Measurements from ENCODE around the gene LCN9. TPM values are rescaled to one million over a fixed set of nuclear protein-coding genes. Genes with fewer than 3 reads are reported as not detected.

LCN9 gene
- total and polyA plus RNA-seq, 2 experiments from 2014 or later: not detected

DNA sequence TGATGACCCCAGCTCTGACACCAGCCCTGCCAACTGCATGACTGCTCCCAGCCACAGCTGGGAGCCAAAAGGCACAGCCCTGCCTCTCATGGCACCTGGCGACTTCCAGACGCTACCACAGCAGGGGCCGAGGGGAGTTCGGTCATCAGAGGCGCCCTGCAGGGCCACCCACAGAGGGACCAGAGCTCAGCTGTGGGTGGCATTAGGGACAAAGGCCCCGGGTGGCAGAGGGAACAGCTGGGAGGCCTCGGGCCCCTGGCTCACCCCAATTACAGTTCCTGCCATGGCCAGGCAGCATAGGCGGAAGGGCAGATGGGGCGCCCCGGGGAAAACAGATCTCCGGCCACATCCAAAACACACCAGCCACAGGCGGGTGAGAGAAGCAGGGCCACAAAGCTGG lies 32.5 kb downstream of the LCN9 start:
- no peaks in the 10 kb centered on the region for H3K9me2 ChIP-seq (ENCODE audit: insufficient read depth)
- H3K4me2 ChIP-seq: no peak overlapping the region
- DNase-seq (ENCODE audit: low spot score) (no peak), ATAC-seq (no peak)
- Mint-ChIP-seq H3K9me3 (no peaks in the 10 kb centered on the region), H3K27ac (no peak overlapping the region), H3K4me1 (no peaks in the 10 kb centered on the region), H3K27me3 (ENCODE audit: insufficient read depth, low read depth, poor library complexity) (peaks cover 7% of the 10 kb centered on the region), H3K36me3 (ENCODE audit: low read depth) (no peaks in the 10 kb centered on the region), H3K4me3 (no peak overlapping the region)
- H2AFZ ChIP-seq: no peak overlapping the region
- H3K27ac ChIP-seq (ENCODE audit: low read depth): no peak overlapping the region
- H3F3A ChIP-seq (replicated peaks; ENCODE audit: low read depth): no peaks in the 10 kb centered on the region
- no peaks in the 10 kb centered on the region for H3K4me1 ChIP-seq (ENCODE audit: insufficient read depth)
- H4K20me1 ChIP-seq (replicated peaks; ENCODE audit: insufficient read depth): no peaks in the 10 kb centered on the region
- no peak for TF ChIP-seq ZNF331 (CRISPR knock-in tag; IDR thresholded peaks at IDR 0.05; ENCODE audit: low read depth)
- TF ChIP-seq NANOG (IDR thresholded peaks at IDR 0.05; ENCODE audit: borderline replicate concordance): no peak
- no peak for TF ChIP-seq CREB1 (CRISPR knock-in tag; IDR thresholded peaks at IDR 0.05; ENCODE audit: low read depth)
- TF ChIP-seq ZNF114 (CRISPR knock-in tag; IDR thresholded peaks at IDR 0.05): no peak
- TF ChIP-seq STAT1 (IDR thresholded peaks at IDR 0.05; ENCODE audit: unreplicated experiment): no peak
- no peak for TF ChIP-seq EZH2phosphoT487 (IDR thresholded peaks at IDR 0.05; ENCODE audit: unreplicated experiment)
- TF ChIP-seq, protein P1, sequence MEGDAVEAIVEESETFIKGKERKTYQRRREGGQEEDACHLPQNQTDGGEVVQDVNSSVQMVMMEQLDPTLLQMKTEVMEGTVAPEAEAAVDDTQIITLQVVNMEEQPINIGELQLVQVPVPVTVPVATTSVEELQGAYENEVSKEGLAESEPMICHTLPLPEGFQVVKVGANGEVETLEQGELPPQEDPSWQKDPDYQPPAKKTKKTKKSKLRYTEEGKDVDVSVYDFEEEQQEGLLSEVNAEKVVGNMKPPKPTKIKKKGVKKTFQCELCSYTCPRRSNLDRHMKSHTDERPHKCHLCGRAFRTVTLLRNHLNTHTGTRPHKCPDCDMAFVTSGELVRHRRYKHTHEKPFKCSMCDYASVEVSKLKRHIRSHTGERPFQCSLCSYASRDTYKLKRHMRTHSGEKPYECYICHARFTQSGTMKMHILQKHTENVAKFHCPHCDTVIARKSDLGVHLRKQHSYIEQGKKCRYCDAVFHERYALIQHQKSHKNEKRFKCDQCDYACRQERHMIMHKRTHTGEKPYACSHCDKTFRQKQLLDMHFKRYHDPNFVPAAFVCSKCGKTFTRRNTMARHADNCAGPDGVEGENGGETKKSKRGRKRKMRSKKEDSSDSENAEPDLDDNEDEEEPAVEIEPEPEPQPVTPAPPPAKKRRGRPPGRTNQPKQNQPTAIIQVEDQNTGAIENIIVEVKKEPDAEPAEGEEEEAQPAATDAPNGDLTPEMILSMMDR (conservative IDR thresholded peaks at IDR 0.05; ENCODE audit: low read depth in 2 of 2): no peak
- TF ChIP-seq EZH2 (IDR thresholded peaks at IDR 0.05; ENCODE audit: low read depth, unreplicated experiment): no peak
- no peak for TF ChIP-seq JUNB (IDR thresholded peaks at IDR 0.05; ENCODE audit: unreplicated experiment)
- TF ChIP-seq, protein P2, sequence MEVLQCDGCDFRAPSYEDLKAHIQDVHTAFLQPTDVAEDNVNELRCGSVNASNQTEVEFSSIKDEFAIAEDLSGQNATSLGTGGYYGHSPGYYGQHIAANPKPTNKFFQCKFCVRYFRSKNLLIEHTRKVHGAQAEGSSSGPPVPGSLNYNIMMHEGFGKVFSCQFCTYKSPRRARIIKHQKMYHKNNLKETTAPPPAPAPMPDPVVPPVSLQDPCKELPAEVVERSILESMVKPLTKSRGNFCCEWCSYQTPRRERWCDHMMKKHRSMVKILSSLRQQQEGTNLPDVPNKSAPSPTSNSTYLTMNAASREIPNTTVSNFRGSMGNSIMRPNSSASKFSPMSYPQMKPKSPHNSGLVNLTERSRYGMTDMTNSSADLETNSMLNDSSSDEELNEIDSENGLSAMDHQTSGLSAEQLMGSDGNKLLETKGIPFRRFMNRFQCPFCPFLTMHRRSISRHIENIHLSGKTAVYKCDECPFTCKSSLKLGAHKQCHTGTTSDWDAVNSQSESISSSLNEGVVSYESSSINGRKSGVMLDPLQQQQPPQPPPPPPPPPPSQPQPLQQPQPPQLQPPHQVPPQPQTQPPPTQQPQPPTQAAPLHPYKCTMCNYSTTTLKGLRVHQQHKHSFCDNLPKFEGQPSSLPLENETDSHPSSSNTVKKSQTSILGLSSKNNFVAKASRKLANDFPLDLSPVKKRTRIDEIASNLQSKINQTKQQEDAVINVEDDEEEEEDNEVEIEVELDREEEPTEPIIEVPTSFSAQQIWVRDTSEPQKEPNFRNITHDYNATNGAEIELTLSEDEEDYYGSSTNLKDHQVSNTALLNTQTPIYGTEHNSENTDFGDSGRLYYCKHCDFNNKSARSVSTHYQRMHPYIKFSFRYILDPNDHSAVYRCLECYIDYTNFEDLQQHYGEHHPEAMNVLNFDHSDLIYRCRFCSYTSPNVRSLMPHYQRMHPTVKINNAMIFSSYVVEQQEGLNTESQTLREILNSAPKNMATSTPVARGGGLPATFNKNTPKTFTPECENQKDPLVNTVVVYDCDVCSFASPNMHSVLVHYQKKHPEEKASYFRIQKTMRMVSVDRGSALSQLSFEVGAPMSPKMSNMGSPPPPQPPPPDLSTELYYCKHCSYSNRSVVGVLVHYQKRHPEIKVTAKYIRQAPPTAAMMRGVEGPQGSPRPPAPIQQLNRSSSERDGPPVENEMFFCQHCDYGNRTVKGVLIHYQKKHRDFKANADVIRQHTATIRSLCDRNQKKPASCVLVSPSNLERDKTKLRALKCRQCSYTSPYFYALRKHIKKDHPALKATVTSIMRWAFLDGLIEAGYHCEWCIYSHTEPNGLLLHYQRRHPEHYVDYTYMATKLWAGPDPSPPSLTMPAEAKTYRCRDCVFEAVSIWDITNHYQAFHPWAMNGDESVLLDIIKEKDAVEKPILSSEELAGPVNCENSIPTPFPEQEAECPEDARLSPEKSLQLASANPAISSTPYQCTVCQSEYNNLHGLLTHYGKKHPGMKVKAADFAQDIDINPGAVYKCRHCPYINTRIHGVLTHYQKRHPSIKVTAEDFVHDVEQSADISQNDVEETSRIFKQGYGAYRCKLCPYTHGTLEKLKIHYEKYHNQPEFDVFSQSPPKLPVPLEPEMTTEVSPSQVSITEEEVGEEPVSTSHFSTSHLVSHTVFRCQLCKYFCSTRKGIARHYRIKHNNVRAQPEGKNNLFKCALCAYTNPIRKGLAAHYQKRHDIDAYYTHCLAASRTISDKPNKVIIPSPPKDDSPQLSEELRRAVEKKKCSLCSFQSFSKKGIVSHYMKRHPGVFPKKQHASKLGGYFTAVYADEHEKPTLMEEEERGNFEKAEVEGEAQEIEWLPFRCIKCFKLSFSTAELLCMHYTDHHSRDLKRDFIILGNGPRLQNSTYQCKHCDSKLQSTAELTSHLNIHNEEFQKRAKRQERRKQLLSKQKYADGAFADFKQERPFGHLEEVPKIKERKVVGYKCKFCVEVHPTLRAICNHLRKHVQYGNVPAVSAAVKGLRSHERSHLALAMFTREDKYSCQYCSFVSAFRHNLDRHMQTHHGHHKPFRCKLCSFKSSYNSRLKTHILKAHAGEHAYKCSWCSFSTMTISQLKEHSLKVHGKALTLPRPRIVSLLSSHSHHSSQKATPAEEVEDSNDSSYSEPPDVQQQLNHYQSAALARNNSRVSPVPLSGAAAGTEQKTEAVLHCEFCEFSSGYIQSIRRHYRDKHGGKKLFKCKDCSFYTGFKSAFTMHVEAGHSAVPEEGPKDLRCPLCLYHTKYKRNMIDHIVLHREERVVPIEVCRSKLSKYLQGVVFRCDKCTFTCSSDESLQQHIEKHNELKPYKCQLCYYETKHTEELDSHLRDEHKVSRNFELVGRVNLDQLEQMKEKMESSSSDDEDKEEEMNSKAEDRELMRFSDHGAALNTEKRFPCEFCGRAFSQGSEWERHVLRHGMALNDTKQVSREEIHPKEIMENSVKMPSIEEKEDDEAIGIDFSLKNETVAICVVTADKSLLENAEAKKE (CRISPR knock-in tag; IDR thresholded peaks at IDR 0.05): no peak
- TF ChIP-seq, protein P3, sequence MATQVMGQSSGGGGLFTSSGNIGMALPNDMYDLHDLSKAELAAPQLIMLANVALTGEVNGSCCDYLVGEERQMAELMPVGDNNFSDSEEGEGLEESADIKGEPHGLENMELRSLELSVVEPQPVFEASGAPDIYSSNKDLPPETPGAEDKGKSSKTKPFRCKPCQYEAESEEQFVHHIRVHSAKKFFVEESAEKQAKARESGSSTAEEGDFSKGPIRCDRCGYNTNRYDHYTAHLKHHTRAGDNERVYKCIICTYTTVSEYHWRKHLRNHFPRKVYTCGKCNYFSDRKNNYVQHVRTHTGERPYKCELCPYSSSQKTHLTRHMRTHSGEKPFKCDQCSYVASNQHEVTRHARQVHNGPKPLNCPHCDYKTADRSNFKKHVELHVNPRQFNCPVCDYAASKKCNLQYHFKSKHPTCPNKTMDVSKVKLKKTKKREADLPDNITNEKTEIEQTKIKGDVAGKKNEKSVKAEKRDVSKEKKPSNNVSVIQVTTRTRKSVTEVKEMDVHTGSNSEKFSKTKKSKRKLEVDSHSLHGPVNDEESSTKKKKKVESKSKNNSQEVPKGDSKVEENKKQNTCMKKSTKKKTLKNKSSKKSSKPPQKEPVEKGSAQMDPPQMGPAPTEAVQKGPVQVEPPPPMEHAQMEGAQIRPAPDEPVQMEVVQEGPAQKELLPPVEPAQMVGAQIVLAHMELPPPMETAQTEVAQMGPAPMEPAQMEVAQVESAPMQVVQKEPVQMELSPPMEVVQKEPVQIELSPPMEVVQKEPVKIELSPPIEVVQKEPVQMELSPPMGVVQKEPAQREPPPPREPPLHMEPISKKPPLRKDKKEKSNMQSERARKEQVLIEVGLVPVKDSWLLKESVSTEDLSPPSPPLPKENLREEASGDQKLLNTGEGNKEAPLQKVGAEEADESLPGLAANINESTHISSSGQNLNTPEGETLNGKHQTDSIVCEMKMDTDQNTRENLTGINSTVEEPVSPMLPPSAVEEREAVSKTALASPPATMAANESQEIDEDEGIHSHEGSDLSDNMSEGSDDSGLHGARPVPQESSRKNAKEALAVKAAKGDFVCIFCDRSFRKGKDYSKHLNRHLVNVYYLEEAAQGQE (IDR thresholded peaks at IDR 0.05; ENCODE audit: unreplicated experiment): no peak
- TF ChIP-seq, protein P4, sequence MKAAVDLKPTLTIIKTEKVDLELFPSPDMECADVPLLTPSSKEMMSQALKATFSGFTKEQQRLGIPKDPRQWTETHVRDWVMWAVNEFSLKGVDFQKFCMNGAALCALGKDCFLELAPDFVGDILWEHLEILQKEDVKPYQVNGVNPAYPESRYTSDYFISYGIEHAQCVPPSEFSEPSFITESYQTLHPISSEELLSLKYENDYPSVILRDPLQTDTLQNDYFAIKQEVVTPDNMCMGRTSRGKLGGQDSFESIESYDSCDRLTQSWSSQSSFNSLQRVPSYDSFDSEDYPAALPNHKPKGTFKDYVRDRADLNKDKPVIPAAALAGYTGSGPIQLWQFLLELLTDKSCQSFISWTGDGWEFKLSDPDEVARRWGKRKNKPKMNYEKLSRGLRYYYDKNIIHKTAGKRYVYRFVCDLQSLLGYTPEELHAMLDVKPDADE (IDR thresholded peaks at IDR 0.05): no peak
- no peak for TF ChIP-seq POLR2AphosphoS5 (IDR thresholded peaks at IDR 0.05; ENCODE audit: low read depth)
- H3K36me3 ChIP-seq (ENCODE audit: insufficient read depth): no peaks in the 10 kb centered on the region
- H3K27me3 ChIP-seq (ENCODE audit: insufficient read depth): no peaks in the 10 kb centered on the region
- H3K4me3 ChIP-seq: no peak overlapping the region
- no peaks in the 10 kb centered on the region for H3K79me2 ChIP-seq (replicated peaks; ENCODE audit: insufficient read depth)
